KG1 (cell line): ENCODE measurements around the gene BMP7.
"Not testable (repeated sequence)": the region's sequence is repeated elsewhere in the genome, so short reads cannot be mapped to it uniquely, and the experiment has no call there.

ENCODE experiments used
- DNase-seq: peaks from one replicate; lab custom pipeline; 2025; lab: John Stamatoyannopoulos, UW

BMP7 gene

DNA sequence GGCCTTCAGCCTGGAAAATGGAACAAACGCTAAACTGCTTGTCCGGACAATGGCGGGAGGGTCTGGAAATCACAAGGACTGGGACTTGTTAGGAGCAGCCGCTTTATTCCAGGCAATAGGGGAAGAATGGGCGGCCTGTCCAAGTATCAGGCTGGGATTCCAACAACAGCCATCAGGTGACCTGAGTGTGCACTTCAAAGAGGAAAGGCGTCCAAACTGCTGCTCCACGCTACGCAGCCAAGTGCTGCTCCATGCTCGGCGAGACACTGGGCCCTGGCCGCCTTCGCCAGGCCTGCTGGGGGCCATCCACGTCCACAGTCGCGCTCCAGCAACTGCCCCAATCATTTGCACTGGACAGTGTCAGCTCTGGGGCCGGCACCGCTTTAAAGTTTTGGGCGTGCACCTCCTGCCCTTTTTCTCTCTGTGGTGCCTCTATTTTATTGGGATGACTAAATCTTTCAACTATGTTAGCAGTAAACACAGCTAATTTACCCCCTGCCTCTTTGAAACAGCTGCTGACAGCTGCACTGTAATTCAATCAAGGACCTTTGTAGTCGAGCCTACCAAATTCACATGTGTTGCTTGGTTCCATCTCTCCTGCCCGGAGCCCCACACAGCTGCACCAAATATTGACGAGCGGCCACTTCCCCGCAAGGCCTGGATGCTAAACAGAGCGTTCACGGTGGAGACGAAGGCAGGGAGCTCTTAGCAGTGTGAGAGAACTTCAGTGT lies 98.3 kb downstream of the BMP7 start:
- no peak for DNase-seq

DNA sequence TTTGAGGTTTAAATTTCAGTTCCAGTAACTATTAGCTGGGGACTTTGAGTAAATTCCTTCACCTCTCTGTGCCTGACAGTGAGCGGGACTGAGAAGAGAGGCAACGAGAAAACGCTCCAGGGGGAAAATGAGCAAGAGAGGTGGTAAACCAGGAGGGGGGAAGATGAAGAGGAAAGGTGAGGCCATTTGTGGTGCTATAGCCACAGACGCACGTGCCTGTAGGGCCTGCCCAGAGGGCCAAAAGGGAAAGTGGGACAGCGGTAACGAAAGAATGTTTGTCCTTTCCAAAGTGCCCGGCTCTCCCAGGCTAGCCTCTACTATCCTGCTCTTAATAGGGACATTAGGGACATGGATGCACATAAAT lies 99.2 kb downstream of the BMP7 start:
- DNase-seq = no peak

DNA sequence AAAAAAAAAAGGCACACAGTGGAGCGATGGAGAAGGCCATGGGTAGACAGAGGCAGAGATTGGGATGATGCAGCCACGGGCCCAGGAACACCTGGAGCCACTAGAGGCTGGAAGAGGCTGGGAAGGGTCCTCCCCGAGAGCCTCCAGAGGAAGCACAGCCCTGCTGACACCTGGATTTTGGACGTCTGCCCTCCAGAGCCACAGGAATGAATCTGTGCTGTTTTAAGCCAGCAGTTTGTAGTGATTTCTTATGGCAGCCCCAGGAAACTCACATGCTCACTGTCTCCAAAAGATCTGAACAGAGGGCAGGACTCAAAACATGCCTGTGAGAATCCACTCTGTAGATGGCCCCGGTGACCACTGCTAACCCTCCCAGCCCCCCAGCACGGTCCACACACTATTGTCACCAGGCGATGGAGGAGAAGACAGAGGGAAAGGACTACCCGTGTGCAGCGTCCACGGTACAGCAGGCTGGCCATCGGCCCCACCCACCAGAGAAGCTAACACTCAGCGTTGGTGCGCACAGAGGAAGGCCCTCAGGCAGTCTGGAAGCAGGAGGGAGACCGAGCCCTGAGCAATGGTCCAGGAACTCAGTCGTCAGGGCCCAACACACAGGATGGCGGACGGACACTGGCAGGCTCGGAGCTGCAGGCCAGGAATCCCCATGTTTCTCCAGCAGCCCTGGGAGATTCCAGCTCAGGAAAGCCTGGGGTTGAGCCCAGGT lies 99.7 kb downstream of the BMP7 start:
- no peak for DNase-seq

DNA sequence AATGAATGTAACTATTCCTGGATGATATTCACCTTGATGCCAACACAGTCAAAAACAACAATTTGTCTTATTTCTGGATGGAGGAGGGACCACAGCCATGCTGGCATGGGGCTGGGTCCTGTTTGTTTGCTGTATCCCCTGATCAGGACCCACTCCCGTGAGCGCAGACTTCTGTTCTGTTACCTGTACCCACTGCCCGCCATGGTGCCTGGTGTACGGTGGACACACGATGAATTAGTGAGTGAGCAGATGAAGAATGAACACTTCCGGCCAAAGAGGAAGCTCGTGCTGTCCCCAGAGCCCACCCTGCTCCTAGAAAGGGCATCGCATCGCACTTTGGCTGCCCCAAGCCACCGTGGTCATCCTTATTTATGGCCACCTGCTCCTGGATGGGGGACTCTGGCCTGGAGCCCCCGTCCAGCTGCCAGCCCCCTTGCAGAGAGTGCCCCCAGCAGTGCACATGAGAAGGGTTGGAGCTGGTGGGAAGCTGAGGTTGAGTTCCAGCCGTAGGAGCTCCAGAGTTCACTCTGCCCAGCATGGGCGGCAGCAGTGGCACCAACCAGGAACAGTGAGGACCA lies 100.9 kb downstream of the BMP7 start:
- no peak for DNase-seq

DNA sequence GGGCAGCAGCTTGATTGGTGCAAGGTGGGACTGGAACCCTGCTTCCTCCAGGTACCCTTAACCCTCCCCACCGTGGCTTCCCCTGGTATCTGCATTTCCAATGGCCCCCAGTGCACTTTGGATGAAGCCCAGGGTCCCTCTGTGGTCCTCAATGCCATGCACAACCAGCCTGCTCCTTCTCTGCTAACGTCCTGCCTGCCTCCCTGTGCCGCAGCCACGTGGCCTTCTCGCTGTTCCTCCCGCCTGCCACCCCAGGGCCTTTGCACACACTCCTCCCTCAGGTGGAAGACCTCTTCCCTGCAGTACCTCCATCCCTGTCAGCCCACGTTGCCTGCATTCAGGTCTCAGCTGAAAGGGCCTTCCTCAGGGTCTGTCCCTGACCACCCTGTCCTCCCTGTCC lies 101.6 kb downstream of the BMP7 start:
- no peak for DNase-seq

DNA sequence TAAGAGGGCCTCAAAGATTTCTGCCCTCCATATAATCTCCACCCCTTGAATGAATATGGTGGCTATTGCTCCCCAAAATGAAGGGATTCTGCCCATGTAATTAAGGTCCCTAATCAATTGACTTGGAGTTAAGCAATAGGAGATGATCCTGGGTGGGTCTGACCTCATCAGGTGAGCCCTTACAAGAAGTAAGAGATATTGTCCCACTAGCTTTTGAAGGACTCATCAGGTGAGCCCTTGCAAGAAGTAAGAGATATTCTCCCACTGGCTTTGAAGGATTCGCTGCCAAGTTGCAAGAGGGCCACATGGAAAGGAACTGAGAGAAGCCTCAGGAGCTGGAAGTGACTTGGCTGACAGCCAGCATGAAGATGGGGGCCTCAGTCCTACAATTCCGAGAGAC lies 103.4 kb downstream of the BMP7 start:
- no peak for DNase-seq

DNA sequence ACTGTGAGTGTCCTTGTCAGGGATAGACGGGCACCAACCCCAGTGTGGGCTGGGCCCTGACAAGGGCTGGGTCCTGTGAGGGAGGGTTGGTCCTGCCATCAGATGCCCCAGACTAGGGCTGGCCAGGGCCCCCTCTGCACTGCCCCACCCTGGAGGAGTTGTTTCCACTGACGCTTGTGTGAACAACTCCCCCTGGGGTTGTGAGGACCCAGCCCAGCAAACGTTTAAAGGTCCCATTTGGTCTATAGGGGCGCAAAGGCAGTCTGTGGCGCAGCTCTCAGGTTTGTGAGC lies 104.1 kb downstream of the BMP7 start:
- no peak for DNase-seq

DNA sequence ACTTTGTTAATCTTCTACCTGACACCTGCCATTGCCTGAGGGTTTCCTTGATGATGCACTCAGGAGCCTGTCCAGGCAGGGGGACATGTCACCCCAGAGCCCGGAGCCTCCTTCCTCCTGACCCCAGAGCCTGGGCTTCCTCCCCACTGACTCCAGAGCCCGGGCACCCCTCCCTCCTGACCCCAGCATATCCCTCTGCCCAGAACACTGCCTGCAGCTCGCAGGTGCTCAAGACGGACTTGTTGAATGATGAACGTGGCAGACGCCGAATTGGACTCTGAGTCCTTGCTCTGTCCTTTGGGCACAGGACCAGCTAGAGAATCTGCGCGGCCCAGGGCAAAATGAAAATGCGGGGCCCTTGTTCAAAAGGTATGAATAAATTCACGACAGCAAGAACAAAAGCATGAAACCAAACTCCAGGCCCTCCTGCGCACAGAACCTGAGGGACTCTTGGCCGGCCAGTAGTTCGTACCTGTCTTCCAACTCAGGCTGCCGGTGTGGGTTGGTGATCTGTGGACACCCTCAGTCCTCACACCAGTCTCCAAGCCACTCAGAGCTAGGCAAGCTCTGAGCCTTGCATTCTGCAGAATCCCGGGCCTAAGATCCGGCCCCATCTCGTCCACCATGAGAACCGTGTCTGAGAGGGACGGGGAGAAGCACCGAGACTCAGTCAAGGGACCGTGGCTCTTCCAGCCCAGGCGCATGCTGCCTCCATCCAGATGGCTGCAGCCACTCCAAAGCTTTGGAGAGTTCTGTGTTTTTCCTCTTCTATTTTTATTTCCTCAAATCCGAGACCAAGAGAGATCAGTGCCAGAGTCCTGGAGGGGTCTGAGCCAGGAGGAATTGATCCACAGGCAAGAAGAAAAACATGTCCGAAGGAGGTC lies 104.7 kb downstream of the BMP7 start:
- DNase-seq = no peak

DNA sequence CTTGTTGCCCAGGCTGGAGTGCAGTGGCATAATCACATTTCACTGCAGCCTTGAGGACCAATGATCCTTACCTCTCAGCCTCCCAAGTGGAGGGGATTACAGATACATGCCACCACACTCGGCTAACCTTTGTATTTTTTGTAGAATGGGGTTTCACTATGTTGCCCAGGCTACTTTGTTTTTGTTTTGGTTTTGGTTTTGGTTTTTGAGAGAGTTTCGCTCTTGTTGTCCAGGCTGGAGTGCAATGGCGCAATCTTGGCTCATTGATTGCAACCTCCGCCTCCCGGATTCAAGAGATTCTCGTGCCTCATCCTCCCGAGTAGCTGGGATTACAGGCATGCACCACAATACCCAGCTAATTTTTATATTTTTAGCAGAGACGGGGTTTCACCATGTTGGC lies 105.5 kb downstream of the BMP7 start:
- no peak for DNase-seq

DNA sequence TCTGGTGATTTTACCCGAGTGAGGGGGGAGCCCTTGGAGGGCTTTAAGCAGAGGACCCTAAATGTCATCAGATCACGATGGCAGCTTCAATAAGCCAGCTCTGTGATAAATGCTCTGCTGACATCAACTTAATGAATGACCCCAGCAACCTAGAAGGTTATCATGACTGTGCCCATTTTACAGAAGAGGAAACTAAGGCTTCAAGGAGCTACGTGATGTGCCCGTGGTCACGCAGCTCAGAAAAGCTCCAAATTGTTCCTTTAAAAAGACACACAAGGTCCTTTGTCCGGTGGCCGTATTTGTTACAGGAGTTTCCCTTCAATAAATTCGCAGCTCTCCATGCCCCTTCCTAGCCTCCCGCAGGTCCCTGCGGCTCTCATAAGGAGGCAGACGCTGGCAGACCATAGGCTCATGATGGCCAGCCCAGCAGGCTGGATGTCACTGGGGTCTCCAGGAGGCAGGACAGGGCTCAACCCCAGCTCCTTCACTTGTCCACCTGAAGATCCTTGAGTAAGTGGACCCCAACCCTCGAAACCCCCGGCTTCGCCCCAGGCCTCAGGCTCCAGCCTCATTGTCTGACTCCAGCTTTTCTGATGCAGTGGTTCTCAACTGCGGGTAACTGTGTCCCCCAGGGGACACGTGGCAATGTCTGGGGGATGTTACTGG lies 106.4 kb downstream of the BMP7 start:
- no peak for DNase-seq

DNA sequence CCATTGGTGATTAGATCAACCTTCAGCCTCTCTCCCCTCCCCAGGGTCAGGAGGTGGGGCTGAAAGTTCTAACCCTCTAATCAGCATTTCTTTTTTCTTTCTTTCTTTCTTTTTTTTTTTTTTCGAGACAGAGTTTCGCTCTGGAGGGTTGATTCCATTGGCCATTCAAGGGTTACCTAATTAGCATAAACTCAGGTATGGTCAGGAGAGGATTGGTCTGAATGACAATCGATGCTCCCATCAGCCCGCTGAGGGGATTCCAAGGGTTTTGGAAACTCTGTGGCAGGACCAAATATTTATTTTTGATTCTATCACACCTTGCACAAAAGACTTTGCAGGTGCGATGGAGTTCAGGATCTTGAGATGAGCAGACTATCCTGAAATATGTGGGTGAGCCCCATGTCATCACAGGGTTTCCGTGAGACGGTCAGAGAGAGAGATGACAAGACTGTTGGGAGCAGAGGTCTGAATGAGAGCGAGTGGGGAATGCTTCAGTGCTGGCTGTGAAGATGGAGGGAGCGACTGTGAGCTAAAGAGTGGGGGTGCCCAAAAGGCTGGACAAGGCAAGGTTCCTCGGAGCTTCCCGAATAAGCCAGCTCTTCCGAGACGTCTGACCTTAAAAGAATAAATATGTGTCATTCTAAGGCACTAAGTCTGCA lies 107.1 kb downstream of the BMP7 start:
- no peak for DNase-seq

DNA sequence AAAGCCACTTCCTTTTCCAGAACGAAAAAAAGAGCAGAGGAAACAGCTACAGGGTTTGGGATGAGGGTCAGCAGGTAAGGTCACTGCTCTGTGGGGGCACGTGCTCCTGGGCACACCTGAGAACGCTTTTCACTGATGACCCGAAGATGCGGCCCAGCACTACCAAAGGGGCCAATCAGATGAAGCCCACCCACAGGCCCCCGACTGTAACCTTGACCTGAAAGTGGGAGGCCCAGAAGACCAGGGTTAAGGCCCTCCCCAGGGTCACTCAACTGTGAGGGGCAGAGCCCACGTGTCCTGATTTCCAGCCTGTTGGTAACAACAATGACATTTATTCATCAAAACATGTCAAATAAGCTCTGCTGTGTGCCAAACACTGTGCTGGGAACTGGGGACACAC lies 108.0 kb downstream of the BMP7 start:
- DNase-seq = no peak

DNA sequence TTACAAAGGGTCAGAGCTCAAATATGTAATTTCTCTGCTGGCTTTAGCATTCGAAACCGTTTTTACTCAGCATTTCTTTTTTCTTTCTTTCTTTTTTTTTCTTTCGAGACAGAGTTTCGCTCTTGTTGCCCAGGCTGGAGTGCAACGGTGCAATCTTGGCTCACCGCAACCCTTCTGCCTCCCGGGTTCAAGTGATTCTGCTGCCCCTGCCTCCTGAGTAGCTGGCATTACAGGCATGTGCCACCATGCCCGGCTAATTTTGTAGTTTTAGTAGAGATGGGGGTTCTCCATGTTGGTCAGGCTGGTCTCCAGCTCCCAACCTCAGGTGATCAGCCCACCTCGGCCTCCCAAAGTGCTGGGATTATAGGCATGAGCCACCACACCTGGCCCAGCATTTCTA lies 108.7 kb downstream of the BMP7 start:
- DNase-seq = not testable (repeated sequence)

DNA sequence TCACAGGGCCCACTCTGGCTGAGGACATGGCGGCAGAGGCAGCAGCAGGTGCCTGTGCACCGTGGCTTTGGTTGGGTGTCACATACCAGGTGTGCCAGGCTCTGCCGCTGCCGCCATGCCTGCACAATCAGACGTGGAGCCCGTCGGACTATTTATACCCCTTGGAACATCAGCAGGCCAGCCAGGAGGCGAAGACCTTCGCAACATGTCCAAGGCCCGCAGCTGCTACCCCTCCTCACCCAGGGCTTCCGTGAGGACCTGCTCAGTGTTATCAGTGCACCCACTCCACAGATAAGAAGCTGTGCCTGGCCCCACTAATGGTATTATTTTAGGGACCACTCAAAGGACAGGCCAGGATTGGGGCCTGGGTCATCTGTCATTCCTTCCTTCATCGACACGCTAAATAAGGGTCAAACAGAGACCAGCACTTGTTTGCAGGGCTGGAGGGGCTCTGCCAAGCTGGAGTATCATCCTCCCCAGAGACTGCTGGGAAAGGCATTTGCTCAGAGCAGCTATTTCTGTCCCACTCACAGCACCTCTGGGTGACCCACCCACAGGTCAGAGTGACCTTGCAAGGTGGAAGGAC lies 109.2 kb downstream of the BMP7 start:
- no peak for DNase-seq

DNA sequence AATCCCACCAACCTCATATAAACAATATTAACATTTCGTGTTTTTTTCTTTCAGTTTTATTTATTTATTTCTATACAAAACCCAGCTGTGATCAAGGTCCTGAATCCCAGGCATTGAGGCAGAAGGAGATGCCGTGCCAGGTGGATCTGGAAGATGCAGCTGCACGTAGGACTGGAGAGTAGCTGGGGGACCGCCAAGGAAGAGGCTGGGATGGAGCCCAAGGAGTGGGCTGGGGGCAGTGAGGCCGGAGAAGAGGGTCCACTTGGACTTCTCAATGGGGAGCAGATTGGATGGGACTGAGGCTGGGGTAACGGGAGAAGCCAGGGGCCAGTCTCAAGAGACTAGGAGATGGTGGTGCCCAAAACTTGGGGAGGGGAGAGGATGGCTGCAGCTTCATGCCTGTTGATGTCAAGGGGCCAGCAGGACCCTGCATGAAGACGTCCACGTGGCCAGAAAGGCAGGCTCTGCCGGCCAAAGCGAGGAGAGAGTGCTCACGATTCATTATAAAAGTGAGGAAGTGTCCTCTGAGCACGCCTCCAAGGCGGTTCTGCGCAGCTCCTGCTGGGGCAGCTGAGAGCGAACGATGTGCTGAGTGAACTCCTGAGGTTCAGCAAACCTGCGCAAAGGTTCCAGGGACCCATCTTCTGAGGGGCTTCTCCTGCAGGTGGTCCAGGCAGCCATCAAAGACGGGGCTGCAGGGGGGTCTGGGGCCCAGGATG lies 110.3 kb downstream of the BMP7 start:
- no peak for DNase-seq

DNA sequence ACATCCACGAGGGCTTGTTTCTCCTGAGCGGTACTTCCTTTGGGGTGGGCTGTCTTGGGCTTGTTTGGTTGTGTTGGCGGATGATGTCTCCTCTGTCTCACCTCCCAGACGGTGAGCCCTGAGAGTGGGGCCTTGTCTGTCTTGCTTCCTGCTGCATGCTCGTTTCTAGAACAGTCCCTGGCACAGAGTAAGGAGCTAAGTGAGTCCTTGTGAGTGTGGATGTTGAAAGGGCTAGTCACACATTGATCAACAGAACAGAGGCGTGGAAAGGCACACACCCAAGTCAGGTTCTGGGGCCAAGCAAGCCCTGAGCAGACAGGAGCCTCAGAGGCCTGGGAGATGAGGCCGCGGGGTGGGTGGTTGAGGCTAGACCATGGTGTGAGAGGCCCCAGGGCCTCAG lies 111.0 kb downstream of the BMP7 start:
- DNase-seq = no peak

DNA sequence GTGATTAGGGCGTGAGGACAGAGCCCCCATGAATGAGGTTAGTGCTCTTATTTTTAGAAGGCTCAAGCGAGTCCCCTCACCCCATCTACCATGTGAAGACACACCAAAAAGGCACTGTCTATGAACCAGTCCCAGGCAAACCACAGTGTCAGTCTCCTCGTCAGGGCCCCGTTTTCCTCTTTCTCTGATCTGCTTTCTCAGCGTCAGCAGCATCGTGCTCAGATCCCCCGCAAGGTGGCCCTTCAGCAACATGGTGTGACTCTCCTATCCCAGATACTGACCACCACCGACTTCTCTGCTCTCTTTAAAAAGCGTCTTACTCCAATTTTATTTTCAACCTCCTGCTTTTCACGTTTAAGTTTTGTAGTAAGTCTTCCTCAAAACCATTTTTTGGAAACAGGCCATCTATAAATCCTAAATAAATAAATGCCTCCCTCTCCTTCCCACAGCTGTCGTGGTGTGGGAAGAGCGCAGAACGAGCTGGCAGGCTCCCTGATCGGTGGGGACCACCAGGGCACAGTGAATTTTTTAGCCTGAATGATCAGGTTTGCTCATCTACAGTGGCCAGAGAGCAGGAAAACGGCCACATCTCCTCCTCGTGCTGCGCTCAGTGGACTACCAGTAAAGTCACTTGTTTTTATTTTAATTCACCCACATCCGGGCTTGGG lies 113.1 kb downstream of the BMP7 start:
- no peak for DNase-seq

DNA sequence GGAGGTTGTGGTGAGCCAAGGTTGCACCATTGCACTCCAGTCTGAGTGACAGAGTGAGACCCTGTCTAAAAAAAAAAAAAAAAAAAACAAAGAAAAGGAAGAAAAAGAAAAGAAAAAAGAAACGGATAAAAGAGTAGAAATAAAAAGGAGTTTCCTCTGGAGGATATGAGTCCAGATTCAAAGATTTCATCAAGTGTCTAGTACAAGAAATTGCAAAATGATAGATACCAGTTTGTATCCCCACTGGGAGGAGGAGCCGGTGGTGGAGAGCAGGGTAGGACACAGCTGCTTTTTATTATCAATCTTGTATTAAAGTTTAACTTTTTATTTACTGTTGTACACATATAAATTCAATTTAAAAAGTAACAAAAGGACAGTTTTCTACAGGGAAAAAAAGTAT lies 113.9 kb downstream of the BMP7 start:
- no peak for DNase-seq

DNA sequence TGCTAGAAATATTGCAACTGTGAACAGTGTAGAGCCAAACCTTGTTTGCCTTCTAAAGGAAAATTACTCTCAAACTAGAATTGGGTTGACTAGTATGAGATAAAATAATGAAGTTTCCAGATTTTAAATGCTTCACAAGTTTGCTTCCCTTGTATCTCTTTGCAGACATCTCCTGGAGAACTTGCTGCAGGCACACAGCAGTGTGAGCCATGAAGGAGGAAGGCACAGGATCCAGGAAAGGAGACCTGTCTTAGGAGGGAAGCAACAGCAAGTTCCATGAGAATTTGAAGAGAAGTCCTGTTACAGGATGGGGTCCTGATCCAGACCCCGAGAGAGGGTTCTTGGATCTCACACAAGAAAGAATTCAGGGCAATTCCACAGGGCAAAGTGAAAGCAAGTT lies 115.9 kb downstream of the BMP7 start:
- no peak for DNase-seq

DNA sequence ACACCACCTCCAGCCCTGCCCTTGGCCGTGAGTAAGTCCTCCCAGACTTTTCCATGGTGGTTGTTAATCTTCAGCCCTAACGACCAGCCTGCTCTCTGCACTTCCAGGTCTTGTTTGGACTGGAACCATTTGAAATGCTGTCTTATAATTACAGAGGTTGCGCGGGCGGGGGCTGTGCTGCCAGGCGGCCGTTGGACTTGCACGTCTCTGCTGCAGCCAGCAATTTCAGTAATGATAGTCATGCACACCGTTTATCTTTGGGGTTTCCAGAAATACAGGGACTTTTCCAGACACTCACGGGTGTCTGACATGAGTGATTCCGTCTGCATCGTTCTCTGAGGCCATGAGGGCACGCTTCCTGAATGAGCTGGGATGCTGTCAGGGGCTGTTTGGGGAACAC lies 118.2 kb downstream of the BMP7 start:
- no peak for DNase-seq
